ENCODE results near the gene GSTP1.
A peak's percentile ranks its signal among the peaks of the same experiment; 100 is the strongest.

Gene GSTP1

GRCh38 chr11:67611165-67611564 lies 27.6 kb downstream of the GSTP1 start:
- peaks cover 20% of the 10 kb centered on the region for H3K36me3 ChIP-seq (replicated peaks; ENCODE audit: low read depth, low read length)
- H2AFZ ChIP-seq (ENCODE audit: low read depth, low read length) = no peak overlapping the region
- no peak overlapping the region for H3K27ac ChIP-seq (ENCODE audit: low read length)
- H3K9ac ChIP-seq (ENCODE audit: low read length) = no peak overlapping the region
- H3K4me2 ChIP-seq (ENCODE audit: low read length) = no peak overlapping the region
- no peaks in the 10 kb centered on the region for H3K9me3 ChIP-seq (ENCODE audit: insufficient read depth, low read length)
- no peaks in the 10 kb centered on the region for H4K20me1 ChIP-seq (ENCODE audit: insufficient read depth, low read length)
- no peak for TF ChIP-seq CTCF (IDR thresholded peaks at IDR 0.05; ENCODE audit: low read depth, low read length)
- TF ChIP-seq EZH2phosphoT487 (IDR thresholded peaks at IDR 0.05; ENCODE audit: low read depth) = no peak
- H3K27me3 ChIP-seq (ENCODE audit: low read depth, low read length) = no peaks in the 10 kb centered on the region
- peaks cover 33% of the 10 kb centered on the region for H3K4me1 ChIP-seq (ENCODE audit: low read length)
- H3K79me2 ChIP-seq (ENCODE audit: low read length) = peaks cover 17% of the 10 kb centered on the region
- no peak overlapping the region for H3K4me3 ChIP-seq (ENCODE audit: low read length)

DNA sequence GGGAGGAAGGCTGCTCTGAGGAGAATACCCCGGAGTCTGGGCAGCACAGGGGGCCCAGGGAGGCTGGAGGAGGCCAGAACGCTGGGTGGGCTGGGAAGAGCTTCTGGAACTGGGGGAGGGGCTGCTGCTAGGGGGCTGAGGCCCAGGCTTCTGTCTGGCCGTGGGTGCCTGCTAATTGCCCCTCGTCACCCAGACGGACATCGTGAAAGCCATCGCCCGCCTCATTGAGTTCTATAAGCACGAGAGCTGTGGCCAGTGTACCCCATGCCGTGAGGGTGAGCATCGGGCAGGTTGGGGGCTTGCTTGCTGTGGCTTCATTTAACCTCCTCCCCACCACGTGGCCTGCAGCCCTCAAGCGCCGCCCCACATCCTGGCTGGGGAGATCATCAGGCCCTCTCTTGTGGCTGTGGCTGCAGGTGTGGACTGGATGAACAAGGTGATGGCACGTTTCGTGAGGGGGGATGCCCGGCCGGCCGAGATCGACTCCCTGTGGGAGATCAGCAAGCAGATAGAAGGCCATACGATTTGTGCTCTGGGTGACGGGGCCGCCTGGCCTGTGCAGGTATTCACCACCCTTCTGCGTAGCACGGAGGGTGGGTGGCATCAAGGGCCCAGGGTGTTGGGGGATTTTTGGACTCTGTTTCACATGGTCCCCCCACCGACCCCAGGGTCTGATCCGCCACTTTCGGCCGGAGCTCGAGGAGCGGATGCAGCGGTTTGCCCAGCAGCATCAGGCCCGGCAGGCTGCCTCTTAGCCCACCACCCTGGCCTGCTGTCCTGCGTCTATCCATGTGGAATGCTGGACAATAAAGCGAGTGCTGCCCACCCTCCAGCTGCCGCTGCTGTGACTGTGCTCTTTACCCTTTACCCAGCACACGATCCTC lies 28.3 kb downstream of the GSTP1 start:
- Histone ChIP-seq H2AFZ (ENCODE audit: low read depth, low read length) (no peak overlapping the region), H4K20me1 (ENCODE audit: insufficient read depth, low read length) (no peaks in the 10 kb centered on the region), H3K79me2 (ENCODE audit: low read length) (peaks cover 15% of the 10 kb centered on the region), H3K9me3 (ENCODE audit: insufficient read depth, low read length) (no peaks in the 10 kb centered on the region), H3K4me1 (ENCODE audit: low read length) (peaks cover 31% of the 10 kb centered on the region), H3K4me2 (ENCODE audit: low read length) (no peak overlapping the region), H3K36me3 (replicated peaks; ENCODE audit: low read depth, low read length) (peaks cover 20% of the 10 kb centered on the region), H3K9ac (ENCODE audit: low read length) (no peak overlapping the region), H3K4me3 (ENCODE audit: low read length) (no peak overlapping the region), H3K27ac (ENCODE audit: low read length) (no peak overlapping the region), H3K27me3 (ENCODE audit: low read depth, low read length) (no peaks in the 10 kb centered on the region)
- TF ChIP-seq EZH2phosphoT487 (IDR thresholded peaks at IDR 0.05; ENCODE audit: low read depth) (no peak), CTCF (IDR thresholded peaks at IDR 0.05; ENCODE audit: low read depth, low read length) (no peak)

DNA sequence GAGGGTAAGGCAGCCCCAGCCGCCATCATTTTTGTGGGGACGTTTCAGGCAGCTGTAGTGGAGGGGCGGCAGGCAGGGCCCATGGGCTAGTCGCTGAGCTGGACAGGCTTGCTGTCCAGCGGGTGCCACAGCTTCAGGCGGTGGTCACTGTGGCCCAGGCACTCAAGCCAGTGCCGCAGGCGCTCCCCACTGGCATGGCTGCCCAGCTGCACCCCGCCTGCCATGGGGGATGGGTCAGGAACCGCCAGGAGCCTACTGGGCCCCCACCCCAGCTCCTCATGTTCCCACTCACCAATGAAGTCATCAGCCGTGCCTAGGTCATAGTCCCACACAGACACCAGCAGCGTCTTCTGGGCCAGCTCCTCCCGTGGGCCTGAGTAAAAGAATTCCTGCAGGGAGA lies 29.1 kb downstream of the GSTP1 start:
- Histone ChIP-seq H3K4me2 (ENCODE audit: low read length) (no peak overlapping the region), H3K4me3 (ENCODE audit: low read length) (no peak overlapping the region), H3K27ac (ENCODE audit: low read length) (no peak overlapping the region), H3K9me3 (ENCODE audit: insufficient read depth, low read length) (no peaks in the 10 kb centered on the region), H3K9ac (ENCODE audit: low read length) (no peak overlapping the region), H3K36me3 (replicated peaks; ENCODE audit: low read depth, low read length) (peaks cover 20% of the 10 kb centered on the region), H3K79me2 (ENCODE audit: low read length) (peaks cover 6% of the 10 kb centered on the region), H3K4me1 (ENCODE audit: low read length) (peaks cover 27% of the 10 kb centered on the region), H2AFZ (ENCODE audit: low read depth, low read length) (no peak overlapping the region), H4K20me1 (ENCODE audit: insufficient read depth, low read length) (no peaks in the 10 kb centered on the region), H3K27me3 (ENCODE audit: low read depth, low read length) (peaks cover 2% of the 10 kb centered on the region; the same call in 1 of the 2 replicates)
- no peak for TF ChIP-seq EZH2phosphoT487 (IDR thresholded peaks at IDR 0.05; ENCODE audit: low read depth)

GRCh38 chr11:67613313-67613959 lies 29.8 kb downstream of the GSTP1 start:
- H3K4me3 ChIP-seq (ENCODE audit: low read length) = peak overlapping the region; percentile 69
- H2AFZ ChIP-seq (ENCODE audit: low read depth, low read length) = peak overlapping the region; percentile 8; the same call in 1 of the 2 replicates
- no peaks in the 10 kb centered on the region for H4K20me1 ChIP-seq (ENCODE audit: insufficient read depth, low read length)
- peaks cover 17% of the 10 kb centered on the region for H3K36me3 ChIP-seq (replicated peaks; ENCODE audit: low read depth, low read length)
- H3K9ac ChIP-seq (ENCODE audit: low read length) = peak overlapping the region; percentile 82
- H3K27me3 ChIP-seq (ENCODE audit: low read depth, low read length) = peaks cover 2% of the 10 kb centered on the region; the same call in 1 of the 2 replicates
- TF ChIP-seq CTCF (IDR thresholded peaks at IDR 0.05; ENCODE audit: low read depth, low read length) (no peak), EZH2phosphoT487 (IDR thresholded peaks at IDR 0.05; ENCODE audit: low read depth) (no peak)
- no peaks in the 10 kb centered on the region; the same call in 1 of the 2 replicates for H3K79me2 ChIP-seq (ENCODE audit: low read length)
- peak overlapping the region; percentile 80 for H3K27ac ChIP-seq (ENCODE audit: low read length)
- H3K9me3 ChIP-seq (ENCODE audit: insufficient read depth, low read length) = no peaks in the 10 kb centered on the region
- peaks cover 22% of the 10 kb centered on the region for H3K4me1 ChIP-seq (ENCODE audit: low read length)
- peak overlapping the region; percentile 78 for H3K4me2 ChIP-seq (ENCODE audit: low read length)
